ENCODE measurements around the gene RAB6B.

- TF ChIP-seq CTCF (conservative IDR thresholded peaks at IDR 0.05; ENCODE audit: low read depth, low read length) (no peak), EZH2 (IDR thresholded peaks at IDR 0.05; ENCODE audit: borderline replicate concordance, low read depth, low read length, poor library complexity, severe bottlenecking) (no peak)
Observed at GRCh38 chr3:133805702-133806475, 89.8 kb downstream of the RAB6B start, which contains the start of gene SRPRB.
